ENCODE measurements around the gene TCTN2. TPM values are rescaled to one million over a fixed set of nuclear protein-coding genes. Genes with fewer than 3 reads are reported as not detected.

TCTN2 gene
- total RNA-seq, 1 donor from 2014 or later: 16.8 TPM

- no peaks in the 10 kb centered on the region for H3K27me3 Mint-ChIP-seq (ENCODE audit: low read depth)
- DNase-seq (ENCODE audit: low spot score in 2 of 2, unreplicated experiment in 2 of 2): no peak
- no peak for TF ChIP-seq CTCF (IDR thresholded peaks at IDR 0.05; ENCODE audit: unreplicated experiment)
- H3K9me3 Mint-ChIP-seq: no peaks in the 10 kb centered on the region
- peak overlapping the region; percentile 44 for H3K27ac Mint-ChIP-seq
- H3K4me1 Mint-ChIP-seq: peaks cover 15% of the 10 kb centered on the region
- no peaks in the 10 kb centered on the region for H3K36me3 Mint-ChIP-seq
- peak overlapping the region; percentile 76 for H3K4me3 Mint-ChIP-seq
These were observed 41.9 kb downstream of the TCTN2 start for GRCh38 chr12:123712780-123713319.

DNA sequence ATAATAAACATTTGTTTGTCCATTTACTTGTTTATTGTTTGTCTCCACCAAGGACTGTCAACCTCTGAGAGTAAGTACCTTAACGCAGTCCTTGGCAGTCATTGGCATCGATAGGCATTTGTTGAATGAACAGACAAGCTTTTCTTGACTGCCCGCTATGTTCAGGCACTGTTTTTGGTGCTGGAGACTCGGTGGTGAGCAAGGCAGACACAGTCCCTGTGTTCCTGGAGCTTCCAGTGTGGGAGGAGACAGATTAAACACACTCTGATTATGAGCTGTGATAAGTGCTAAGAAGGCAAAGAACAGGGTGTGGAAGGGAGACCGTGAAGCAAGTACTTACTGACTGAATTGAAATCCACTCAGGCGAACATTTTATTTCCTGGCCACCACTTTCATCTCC lies 42.5 kb downstream of the TCTN2 start:
- peaks cover 15% of the 10 kb centered on the region for H3K4me1 Mint-ChIP-seq
- DNase-seq (ENCODE audit: low spot score in 2 of 2, unreplicated experiment in 2 of 2): no peak
- H3K27me3 Mint-ChIP-seq (ENCODE audit: low read depth): no peaks in the 10 kb centered on the region
- TF ChIP-seq CTCF (IDR thresholded peaks at IDR 0.05; ENCODE audit: unreplicated experiment): no peak
- H3K4me3 Mint-ChIP-seq: peak overlapping the region; percentile 76
- H3K9me3 Mint-ChIP-seq: no peaks in the 10 kb centered on the region
- H3K27ac Mint-ChIP-seq: no peak overlapping the region
- H3K36me3 Mint-ChIP-seq: no peaks in the 10 kb centered on the region

DNA sequence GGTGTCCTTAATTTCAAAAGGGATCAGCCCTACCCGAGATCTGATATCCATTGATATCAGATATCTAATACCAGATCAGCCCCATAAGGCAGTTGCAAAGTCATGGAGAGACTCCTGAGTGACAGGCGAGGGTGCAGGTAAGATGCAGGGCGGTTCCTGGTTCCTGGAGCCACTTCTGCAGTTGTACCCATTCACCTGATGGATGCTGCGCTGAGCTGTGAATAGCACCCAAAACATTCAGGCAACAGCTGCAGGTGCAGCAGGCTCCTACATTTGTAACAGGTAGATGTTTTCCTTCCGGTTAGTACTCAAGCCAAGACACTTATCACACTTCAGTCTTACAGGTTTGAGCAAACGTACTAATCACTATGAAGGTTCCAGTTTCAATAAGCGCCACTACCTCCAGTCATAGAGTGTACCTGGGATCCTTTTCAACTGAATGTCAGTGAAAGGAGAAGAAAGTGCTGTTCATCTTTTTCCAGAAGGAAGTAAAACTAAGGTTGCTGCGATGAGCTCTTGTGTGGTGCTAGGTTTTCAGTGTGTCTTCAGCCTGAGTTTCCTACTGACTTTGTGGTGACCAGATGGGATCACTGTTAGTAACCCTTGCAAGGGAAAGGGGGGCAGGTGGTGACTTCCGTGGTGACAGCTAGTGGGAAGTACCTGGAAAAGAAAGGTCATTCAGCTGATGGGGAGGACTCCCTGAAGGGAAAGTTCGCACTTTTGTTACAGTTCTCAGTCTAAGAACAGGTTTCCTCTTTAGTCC lies 43.1 kb downstream of the TCTN2 start:
- H3K27ac Mint-ChIP-seq: no peak overlapping the region
- no peaks in the 10 kb centered on the region for H3K27me3 Mint-ChIP-seq (ENCODE audit: low read depth)
- H3K4me1 Mint-ChIP-seq: peaks cover 15% of the 10 kb centered on the region
- no peak for DNase-seq (ENCODE audit: low spot score in 2 of 2, unreplicated experiment in 2 of 2)
- TF ChIP-seq CTCF (IDR thresholded peaks at IDR 0.05; ENCODE audit: unreplicated experiment): no peak
- no peaks in the 10 kb centered on the region for H3K36me3 Mint-ChIP-seq
- no peaks in the 10 kb centered on the region for H3K9me3 Mint-ChIP-seq
- H3K4me3 Mint-ChIP-seq: peak overlapping the region; percentile 76

DNA sequence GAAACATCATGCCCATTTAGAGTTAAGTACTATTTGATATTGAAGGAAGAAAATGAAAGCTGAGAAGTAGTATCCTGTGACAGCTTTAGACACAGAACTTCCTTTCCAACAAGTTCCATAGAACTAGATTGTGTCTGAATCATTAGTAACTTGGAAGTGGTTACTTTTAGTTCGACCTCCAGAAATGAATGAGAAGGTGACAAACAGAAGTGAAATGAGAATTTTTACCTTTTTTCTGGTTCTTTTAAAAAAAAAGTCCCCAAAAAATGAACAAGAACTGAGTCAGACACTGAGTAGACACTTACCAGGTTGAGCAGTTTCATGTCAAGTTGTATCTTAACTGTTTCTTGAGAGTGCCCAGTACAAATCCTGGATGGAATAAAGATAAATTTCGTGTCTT lies 44.3 kb downstream of the TCTN2 start:
- H3K4me1 Mint-ChIP-seq: peaks cover 15% of the 10 kb centered on the region
- H3K27me3 Mint-ChIP-seq (ENCODE audit: low read depth): no peaks in the 10 kb centered on the region
- H3K27ac Mint-ChIP-seq: no peak overlapping the region
- TF ChIP-seq CTCF (IDR thresholded peaks at IDR 0.05; ENCODE audit: unreplicated experiment): no peak
- no peak overlapping the region for H3K4me3 Mint-ChIP-seq
- H3K9me3 Mint-ChIP-seq: no peaks in the 10 kb centered on the region
- DNase-seq (ENCODE audit: low spot score in 2 of 2, unreplicated experiment in 2 of 2): no peak
- peaks cover 6% of the 10 kb centered on the region for H3K36me3 Mint-ChIP-seq

- DNase-seq (ENCODE audit: low spot score in 2 of 2, unreplicated experiment in 2 of 2): no peak
- Mint-ChIP-seq H3K27me3 (ENCODE audit: low read depth) (no peaks in the 10 kb centered on the region), H3K9me3 (no peaks in the 10 kb centered on the region), H3K27ac (no peak overlapping the region), H3K4me3 (no peak overlapping the region), H3K4me1 (peaks cover 12% of the 10 kb centered on the region), H3K36me3 (peaks cover 6% of the 10 kb centered on the region)
- no peak for TF ChIP-seq CTCF (IDR thresholded peaks at IDR 0.05; ENCODE audit: unreplicated experiment)
These were observed 46.4 kb downstream of the TCTN2 start for GRCh38 chr12:123717350-123717749.
